GM19468 (cell line): ENCODE data around the gene RBMS3.
"Not testable (repeated sequence)": the region's sequence is repeated elsewhere in the genome, so short reads cannot be mapped to it uniquely, and the experiment has no call there.

Experiments
- ATAC-seq: cut with Tn5 transposase; IDR thresholded peaks from one replicate; pipeline ENCODE4 v1.9.1; 2021; ENCODE audit warnings: mild to moderate bottlenecking, moderate library complexity, moderate number of reproducible peaks; ENCODE audit not compliant: unreplicated experiment; ENCODE audit errors: extremely low read depth

RBMS3 gene

DNA sequence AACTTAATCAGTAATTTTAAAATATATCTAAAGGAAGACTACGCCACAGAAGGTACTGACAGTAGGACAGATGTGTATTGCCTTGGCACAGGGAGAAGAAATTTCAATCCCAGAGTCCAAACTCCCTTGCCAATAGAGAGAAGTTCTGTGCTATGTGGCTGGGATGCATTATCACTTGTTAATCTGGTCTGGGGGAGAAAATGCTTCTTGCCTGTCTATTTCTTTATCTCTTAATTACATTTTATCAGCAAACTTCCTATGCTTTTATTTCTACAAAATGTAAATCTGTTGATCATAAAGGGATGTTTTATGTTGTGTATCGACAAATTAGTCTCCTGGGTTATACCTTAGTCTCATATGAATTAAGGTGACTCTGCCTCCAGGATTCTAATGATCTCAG, 21.7 kb downstream of the RBMS3 start:
- no peak for ATAC-seq

DNA sequence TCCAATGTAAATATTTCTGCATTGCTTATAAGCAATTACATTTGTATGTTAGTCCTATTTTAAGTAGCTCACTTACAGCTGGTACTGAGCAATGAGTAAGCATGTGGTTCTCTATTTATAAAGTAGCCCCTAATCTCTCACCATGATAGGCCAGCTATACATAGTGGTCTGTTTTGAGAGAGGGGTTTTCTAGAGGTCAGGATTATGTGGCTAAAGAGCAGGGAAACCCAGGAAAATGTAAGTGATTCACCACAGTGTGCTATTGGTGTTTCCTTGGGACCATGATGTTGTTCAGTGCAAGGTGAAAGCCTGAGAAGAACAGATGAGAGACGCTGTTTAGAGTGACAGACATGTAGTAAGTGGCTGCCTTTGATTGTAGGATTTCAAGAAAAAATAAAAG, 26.4 kb downstream of the RBMS3 start:
- ATAC-seq: no peak

DNA sequence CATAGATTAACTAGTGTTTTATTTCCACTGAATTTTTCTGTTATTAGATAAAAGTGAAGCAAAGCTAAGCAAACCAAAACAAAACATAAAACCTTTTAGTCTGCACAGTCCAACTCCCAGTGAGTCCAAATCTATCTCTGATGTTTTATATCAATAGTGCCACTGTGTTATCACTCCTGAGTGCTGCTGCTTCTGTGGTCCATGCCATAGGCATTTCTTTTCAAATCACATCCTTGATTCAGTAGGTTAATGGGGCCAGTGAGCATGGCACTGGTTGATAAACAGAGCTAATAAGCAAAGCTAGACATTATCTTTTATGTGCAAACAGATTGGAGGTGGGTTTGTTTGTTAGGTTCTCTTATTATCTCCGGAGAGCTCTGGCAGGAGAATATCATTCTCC, 30.0 kb downstream of the RBMS3 start:
- ATAC-seq: no peak

DNA sequence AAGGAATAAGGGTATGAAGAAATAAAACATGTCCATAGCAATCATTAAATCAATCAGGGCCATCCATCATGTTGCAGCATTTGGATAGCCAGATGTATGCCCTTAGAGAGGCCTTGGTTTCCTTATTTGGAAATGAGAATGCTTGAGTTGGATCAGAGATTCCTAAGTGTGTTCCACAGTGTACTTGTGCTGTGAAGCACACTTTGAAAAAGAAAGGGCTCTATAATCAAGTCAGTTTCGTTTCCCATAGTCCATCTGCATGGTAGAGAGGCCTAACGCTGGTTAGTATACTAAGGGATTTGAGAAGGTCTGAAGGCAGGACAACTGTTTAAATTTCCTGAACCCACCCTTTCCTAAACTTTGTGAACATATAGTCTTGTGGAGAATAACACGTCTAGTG, 30.9 kb downstream of the RBMS3 start:
- no peak for ATAC-seq

DNA sequence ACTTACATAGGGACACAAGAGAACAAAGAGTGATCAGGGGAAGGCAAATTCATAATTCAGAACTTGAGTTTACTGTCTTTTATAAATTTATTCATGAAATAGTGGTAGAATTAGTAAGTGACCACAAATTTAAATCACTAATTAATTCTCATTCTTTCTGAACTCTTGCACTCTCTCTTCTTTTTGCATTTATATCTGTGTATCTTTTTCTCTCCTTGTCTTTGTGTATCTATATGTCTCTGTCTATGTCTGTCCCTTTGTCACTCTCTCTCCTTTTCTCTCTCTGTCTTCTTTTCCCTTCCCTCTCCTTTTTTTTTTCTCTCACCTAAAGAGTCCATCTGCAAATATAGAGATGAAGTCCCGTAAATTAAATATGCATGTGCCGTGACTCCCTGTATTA, 31.5 kb downstream of the RBMS3 start:
- ATAC-seq: no peak

DNA sequence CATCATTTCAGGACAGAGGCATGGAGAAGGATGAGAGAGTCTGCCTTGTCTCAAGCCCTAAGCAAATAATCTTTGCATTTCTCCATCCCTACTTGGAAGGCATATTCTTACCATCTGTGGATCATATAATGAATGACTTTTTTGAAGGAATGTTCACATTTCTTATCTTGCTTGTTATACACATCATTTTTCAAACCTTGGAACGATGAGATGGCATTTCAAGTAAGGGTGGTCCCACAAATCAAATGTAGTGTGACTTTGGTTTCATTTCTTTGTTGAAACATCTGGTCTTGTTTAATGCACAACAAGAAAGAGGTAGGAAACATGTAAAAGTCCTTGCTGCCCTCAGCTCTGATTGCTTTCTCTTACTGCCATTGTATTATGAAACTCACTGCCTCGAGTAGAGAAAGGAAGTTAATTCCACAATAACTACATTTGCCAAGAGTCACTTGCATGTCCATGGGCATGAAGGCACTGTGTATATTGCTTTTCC, 32.1 kb downstream of the RBMS3 start:
- ATAC-seq: no peak

- ATAC-seq: no peak
These were observed 33.3 kb downstream of the RBMS3 start for GRCh38 chr3:29313981-29314726.

DNA sequence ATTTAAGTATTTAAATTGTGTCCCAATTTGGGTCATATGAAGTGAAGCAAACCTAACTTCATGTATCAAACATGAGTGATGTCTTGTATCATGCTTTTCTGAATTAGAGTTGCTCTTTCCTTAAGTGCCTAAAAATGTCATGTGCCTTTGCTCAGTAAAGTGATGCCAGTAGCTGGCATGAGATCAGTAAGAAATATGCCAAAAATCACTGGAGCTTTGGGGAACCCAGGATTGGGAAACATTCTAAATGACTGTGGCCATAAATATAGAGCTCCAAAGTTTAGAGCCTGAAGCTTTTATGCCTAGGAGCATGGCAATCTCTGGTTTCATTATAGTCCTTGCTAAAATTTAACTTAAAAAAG, 33.8 kb downstream of the RBMS3 start:
- no peak for ATAC-seq

DNA sequence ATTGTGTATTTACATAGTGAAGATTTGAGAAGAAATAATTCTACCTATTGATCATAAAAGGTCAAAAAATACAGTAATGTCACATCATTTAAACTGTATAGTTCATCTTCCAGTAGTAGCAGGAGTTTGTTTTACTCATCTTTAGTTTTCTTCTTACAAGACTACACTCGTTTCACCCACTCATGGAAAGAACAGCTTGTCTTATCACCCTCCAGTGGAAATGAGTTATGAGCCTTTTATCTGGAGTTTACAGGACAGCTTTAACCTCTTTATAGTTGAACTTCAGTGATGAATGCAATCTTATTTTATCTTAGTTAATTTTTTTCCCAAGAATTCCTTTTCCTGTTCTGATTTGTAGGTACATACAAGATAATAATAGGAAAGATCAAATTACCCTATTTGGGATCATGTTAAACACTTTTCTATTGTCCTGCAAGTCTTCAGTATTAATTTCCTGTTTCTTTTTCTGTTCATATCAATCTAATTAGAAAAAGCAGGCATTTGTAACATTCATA, 36.8 kb downstream of the RBMS3 start:
- ATAC-seq: no peak

DNA sequence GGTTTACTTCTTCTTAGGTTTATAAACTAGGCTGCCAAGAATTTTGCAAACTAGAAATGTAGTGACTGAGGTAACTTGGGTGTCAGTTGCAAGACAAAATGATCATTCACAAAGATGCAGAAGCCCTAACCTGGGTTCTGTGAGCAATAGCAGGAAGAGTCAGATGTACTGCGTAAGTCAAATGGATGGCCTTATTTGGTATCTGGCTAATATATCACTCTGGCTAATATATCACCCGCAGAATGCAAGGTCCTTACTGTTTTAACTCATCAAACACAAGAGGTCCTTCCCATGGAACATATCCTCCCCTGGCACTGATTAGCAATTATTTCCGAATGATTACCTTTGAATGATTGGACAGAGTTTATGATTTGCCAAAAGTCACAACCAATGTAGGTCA, 37.4 kb downstream of the RBMS3 start:
- ATAC-seq: no peak

DNA sequence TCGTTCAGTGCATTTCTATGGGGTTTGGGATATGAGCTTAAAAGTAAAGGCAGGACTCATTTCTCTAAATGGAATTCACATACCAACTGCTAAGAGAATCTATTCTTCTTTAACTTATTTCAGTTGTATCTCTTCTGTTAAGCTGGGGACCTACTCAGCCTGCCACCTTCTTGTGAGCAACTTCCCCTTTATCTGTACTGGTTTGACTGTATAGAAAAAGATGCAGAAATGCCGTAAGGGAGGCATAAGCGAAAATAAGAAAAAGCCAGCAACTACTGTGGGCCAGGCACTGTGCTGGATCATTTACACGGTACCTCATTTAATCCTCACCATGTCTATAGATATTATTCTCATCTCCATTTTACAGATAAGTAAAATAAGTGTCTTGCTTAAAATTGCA, 38.4 kb downstream of the RBMS3 start:
- peak; percentile 75 for ATAC-seq

- ATAC-seq: no peak
These were observed 38.9 kb downstream of the RBMS3 start for GRCh38 chr3:29319798-29320197.

GRCh38 chr3:29322586-29322985, 41.7 kb downstream of the RBMS3 start:
- ATAC-seq: no peak

DNA sequence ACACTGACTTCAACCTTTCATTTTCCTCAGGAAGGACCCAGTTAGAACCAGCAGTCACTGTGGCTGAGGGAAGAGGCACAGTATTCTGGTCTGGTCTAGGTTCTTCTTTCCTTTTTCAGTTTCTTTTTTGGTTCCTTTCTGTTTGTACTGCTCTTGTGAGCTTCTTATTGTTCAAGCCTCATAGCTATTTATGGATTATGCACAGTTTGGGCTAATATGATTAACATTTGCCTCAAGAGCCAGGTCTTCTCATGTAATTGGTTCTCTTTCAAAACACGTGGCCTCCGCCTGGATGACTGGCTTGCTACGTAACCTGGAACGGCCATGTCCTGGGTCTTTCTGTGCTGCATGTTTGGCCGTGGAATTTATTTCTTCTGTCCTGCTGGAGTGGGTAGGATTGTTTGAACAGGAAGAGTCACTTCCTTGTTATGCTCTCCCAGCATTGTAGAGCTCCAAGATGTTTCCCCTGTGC, 43.3 kb downstream of the RBMS3 start:
- ATAC-seq: peak; percentile 97

DNA sequence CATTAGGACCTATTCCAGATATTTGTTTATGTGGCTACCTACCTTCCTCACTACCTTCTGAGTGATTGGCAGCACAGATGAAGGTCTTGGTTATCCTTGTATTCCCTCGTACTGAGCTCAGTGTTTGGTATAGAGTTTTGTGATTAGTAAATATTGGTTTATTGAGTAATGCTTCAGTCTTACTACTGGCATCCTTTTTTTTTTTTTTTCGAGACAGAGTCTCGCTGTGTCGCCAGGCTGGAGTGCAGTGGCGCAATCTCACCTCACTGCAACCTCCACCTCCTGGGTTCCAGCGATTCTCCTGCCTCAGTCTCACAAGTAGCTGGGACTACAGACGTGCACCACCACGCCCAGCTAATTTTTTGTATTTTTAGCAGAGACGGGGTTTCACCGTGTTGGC, 45.7 kb downstream of the RBMS3 start:
- ATAC-seq: not testable (repeated sequence)

DNA sequence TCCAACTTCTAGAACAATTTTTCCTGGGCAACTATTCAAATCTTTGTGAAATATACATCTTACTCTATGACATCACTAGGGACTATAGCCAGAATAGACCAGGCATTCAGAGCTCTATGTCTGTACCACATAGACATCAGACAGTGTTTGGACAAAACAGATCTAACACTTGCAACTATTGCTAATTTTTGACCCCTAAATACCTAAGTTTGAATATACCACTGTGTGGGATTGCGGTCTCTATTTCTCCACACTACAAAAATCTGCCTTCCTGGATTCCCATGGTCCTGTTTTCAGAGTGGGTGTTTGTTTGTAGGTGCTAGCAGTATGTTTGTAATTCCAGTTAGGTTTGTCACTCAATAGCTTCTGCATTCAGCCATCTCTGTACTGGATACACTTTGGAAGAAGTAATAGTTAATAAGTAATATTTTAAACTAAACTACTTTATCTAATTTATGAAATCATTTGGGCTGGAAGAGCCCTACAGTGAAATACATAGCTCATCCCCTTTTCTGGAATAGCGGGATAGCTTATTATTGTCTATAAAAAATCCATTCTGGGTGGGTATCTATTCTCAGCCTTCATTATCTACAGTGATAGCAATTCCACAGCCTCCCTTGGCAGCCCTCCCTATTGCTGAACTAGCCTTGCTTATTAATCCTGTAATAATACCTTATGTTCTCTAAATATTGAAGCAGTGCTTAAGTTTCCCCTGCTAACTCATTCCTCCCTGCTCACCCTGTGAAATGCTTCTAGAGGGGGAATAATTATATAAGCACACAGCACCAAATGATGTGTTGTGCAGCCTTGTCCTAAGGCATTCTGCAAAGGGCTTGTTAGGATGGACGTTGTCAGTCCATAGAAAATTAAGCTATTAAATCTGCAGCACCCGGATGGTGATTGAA, 49.4 kb downstream of the RBMS3 start:
- ATAC-seq: no peak

- ATAC-seq: no peak
These were observed 50.2 kb downstream of the RBMS3 start for GRCh38 chr3:29331035-29331434.

DNA sequence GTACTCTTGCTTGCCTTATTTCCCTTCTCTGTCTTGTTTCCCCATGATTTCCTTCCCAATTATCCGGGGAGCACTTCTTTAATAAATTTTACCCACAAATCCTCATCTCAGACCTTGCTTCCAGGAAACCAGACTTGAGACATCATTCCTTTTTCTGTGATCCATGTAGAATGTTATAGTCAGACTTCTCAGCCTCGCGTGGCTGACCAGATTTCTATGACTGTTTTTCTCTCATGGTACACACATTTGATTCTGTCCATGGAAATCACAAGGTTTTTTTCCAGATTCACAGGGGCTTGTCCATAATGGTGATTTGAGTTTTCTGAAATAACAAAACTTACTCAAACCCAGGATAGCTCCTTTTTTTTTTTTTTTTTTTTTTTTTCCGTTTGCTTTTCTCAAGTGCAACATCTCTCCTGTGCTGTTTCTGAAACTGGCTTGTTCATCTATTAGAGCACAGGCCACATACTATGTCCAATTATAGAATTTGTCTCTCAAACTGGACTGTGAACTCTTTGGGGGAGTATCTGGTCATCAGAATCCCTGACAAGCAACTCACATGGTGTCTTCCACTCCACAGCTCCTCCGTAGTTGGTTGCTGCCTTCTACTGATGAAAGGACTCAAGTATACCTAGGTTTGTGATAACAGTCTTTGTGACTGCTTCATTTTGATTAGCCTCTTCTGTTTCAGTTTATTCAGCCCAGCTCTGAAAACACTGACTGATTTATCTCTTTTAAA, 50.8 kb downstream of the RBMS3 start:
- no peak for ATAC-seq

DNA sequence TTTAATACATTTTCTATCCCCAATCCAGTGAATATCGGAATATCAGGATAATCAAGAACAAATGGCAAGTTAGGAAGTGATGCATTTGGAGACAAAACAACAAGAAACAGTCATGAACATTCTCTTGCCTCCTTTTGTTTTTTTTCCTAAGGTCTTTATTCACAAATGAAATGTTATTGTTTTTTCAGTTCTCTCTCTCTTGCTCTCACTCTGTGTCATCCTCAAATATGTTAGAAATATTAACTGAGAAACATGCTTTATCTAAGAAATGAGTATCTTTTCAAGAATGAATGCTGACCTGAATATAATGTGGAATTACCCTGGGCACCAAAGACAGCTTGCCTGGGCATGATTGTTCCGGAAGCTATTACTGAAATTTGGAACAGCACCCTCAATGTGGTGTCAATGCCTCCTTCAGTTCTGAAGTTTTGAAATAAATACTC, 51.3 kb downstream of the RBMS3 start:
- no peak for ATAC-seq

- no peak for ATAC-seq
These were observed 52.7 kb downstream of the RBMS3 start for GRCh38 chr3:29333576-29333975.
